Upper lobe of left lung (tissue), 4 donors: ENCODE measurements around the gene EI24.

Experiments used
- EP300 ChIP-seq, 4 donors: sonication (generic); formaldehyde crosslinking; IDR thresholded peaks; one replicate each; pipeline ENCODE4 v1.5.1; 2017; ENCODE audit warnings: antibody characterized with exemption in 4 of 4, control low read depth in 2 of 4
- POLR2A ChIP-seq, 4 donors: fragments of 450-650 bp; IDR thresholded peaks; one replicate each; pipeline ENCODE4 v1.5.1; 2016 to 2017; ENCODE audit warnings: antibody characterized with exemption in 4 of 4, mild to moderate bottlenecking in 2 of 4
- TF ChIP-seq, protein P1 (sequence below), 6 experiments: fragments of 450-650 bp in 4 of 6; fragments of 200-600 bp in 2 of 6; sonication (generic) in 2 of 6; IDR thresholded peaks; one replicate each; pipeline ENCODE4 v1.5.1; 2016 to 2019; ENCODE audit warnings: antibody characterized with exemption in 6 of 6

DNA sequence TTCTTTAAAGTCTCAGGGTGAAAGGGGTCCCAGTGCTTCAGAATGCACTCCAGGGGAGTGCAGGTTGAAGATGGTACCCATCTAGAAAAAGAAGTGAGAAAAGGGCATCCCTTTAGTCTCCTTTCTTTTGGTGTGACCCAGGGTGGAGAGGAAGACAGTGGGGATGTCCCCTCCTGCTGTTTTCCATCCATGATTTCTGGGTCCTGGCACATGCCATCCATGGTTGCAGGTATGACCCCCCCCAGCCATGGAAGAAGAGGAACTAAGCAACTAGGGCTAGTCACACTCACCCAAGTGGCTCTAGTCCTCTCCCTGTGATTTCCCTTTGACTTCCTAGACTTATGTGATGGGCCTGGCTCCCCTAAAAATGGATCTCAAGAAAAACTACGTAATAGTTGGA lies 15.9 kb upstream of the EI24 start:
- TF ChIP-seq, protein P1, sequence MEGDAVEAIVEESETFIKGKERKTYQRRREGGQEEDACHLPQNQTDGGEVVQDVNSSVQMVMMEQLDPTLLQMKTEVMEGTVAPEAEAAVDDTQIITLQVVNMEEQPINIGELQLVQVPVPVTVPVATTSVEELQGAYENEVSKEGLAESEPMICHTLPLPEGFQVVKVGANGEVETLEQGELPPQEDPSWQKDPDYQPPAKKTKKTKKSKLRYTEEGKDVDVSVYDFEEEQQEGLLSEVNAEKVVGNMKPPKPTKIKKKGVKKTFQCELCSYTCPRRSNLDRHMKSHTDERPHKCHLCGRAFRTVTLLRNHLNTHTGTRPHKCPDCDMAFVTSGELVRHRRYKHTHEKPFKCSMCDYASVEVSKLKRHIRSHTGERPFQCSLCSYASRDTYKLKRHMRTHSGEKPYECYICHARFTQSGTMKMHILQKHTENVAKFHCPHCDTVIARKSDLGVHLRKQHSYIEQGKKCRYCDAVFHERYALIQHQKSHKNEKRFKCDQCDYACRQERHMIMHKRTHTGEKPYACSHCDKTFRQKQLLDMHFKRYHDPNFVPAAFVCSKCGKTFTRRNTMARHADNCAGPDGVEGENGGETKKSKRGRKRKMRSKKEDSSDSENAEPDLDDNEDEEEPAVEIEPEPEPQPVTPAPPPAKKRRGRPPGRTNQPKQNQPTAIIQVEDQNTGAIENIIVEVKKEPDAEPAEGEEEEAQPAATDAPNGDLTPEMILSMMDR (IDR thresholded peaks at IDR 0.05), result no peak
- TF ChIP-seq POLR2A (IDR thresholded peaks at IDR 0.05) (no peak), EP300 (IDR thresholded peaks at IDR 0.05) (no peak)
